ENCODE results near the gene ADGRL2. TPM values are rescaled to one million over a fixed set of nuclear protein-coding genes. Genes with fewer than 3 reads are reported as not detected.

The ADGRL2 gene
- polyA plus RNA-seq, 12 donors = 44.5 to 141 (median 77.9) TPM; not detected in 1

GRCh38 chr1:81978945-81979344 is 178.2 kb downstream of the ADGRL2 start:
- no peak for DNase-seq

DNA sequence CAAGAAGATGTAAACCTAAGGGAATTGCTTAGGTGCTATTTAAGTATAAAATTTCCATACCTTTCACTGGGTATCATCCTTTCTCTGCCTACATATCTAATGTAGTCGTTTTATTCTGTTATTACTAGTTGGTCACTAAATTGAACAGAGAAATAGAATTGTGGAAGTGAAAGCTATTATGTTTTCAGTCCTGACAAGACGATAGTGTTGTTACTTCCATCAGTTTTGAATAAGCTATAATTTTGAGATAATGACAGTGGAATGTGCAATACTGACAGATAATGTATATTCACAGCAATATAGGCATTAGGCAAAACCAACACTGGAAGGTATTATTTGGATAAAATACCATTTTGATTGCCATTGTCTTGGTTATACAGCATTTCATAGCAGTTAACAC is 181.8 kb downstream of the ADGRL2 start:
- DNase-seq = no peak

- DNase-seq = no peak
These were observed 188.8 kb downstream of the ADGRL2 start for GRCh38 chr1:81989524-81989923.

- no peak for DNase-seq
These were observed 189.5 kb downstream of the ADGRL2 start for GRCh38 chr1:81990241-81990640.

DNA sequence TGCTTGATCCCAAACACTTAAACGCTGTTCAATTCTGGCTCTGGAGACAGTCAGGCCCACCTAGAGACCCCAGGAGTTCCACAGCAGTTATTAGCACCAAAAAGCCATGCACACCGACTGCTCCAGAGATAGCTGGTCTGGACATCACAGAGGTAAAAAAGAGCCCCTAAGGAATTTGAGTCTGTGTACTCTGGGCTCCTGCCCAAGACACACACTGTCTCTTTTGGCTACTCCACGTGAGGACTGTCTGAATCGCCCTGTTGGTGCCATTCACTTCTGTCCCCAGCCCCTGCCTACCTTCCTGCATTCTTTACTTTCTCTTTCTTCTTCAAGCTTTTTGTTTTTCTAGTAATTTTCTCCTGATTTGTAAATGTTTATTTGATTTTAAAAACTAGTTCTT is 197.4 kb downstream of the ADGRL2 start:
- no peak for DNase-seq

- no peak for DNase-seq
These were observed 198.6 kb downstream of the ADGRL2 start for GRCh38 chr1:81999364-81999763.

- no peak for DNase-seq
These were observed 199.5 kb downstream of the ADGRL2 start for GRCh38 chr1:82000221-82000620.

- no peak for DNase-seq
These were observed 200.6 kb downstream of the ADGRL2 start for GRCh38 chr1:82001345-82001744.

DNA sequence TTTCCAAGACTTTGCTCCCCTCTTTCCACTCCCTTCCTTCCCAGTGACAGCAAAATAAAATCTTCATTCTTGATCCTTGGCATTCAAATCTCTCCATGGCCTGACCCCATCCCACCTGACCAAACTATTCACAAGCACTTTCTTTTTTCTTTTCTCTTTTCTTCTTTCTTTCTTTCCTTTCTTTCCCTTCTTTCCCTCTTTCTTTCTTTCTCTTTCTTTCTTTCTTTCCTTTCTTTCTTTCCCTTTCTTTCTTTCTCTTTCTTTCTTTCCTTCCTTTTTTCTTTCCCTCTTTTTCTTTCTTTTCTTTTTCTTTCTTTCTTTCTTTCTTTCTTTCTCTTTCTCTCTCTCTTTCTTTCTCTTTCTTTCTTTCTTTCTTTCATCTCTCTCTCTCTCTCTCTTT is 207.1 kb downstream of the ADGRL2 start:
- no peak for DNase-seq

- no peak for DNase-seq
These were observed 213.0 kb downstream of the ADGRL2 start for GRCh38 chr1:82013702-82014101.

DNA sequence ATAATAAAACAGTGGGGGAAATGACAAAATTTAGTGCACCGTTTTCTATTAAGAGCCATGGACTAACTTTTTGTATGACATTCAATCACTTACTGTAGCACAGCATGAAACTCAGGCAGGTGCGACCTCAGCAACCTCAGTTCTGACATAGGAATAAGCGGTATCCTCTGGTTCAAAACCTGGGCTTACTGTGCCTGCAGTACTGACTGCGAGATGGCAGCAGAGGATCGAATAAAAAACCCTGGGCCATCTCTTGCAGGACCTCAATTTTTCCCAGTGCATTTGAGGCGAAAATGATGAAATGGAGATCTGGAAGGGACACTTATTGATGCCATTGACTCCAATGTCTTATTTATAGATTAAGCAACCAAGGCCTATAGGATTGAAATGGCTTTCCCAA is 214.7 kb downstream of the ADGRL2 start:
- no peak for DNase-seq

- DNase-seq = no peak
These were observed 217.6 kb downstream of the ADGRL2 start for GRCh38 chr1:82018319-82018718.

GRCh38 chr1:82019508-82019907 is 218.8 kb downstream of the ADGRL2 start:
- no peak for DNase-seq

- no peak for DNase-seq
These were observed 230.1 kb downstream of the ADGRL2 start for GRCh38 chr1:82030830-82031229.

DNA sequence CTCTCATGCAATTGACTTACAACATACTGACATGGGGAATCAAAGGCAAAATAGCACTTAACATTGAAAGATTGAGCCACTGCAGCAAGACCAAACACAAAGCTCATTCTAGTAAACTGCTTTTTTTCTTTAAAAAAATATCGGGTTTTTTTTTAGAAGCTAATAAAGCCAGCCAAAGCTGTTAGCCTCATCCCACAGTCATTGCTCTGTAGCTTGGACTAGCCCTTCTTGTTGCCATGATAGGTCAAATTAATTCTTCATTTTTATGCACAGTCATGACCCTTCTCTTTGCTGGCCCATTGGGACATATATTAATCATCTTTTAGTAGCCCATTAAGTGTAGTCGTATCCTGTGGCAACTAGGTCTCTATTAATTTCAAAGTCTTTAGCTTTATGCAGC is 231.3 kb downstream of the ADGRL2 start:
- DNase-seq = no peak

DNA sequence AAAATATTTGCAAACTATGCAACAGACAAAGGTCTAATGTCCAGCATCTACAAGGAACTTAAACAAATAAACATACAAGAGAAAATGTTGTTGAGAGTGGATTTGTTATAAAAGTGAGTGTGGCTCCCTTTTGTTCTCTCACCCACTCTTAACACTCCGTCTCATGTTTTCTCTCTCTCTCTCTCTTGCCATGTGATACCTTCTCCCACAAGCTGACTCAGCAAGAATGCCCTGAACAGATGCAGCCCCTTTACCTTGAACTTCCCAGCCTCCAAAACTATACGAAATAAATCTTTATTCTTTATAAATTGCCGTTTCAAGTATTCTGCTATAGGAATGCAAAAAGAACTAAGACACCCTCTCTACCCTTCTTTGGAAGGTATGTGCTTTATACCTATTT is 234.1 kb downstream of the ADGRL2 start:
- no peak for DNase-seq
